ENCODE results near the gene FAM118A.

DNA sequence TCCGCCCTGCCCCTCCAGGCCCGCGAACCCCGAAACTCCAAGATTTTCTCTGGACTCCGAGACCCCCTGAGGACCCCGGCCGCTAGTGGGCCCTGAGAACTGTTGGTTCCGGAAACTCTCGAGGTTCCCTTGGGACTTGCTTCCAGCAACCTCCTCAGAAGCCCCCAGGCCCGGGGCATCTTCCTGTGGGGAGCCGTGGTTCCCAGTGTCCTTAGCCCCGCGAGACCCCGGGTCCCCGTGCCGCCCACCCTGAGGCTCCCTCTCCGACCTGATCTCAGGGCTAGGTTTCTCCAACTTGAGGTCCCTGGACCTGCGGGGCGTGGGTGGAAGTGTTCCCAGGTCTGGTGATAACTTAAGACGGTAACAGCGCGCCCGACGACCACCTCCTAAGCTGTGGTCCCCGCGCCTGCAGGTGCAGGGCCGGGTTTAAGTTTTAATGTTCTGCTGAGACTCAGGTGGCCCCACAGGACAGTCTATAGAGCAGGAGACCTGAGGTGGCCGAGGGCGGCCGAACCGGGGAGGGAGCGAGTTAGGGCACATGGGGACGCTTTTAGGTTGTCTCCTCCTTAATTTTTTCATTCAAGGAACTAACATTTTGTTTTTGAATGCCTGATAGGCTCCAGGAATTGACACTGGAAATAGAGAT is 720 bp downstream of the FAM118A start:
- TF ChIP-seq, protein P1, sequence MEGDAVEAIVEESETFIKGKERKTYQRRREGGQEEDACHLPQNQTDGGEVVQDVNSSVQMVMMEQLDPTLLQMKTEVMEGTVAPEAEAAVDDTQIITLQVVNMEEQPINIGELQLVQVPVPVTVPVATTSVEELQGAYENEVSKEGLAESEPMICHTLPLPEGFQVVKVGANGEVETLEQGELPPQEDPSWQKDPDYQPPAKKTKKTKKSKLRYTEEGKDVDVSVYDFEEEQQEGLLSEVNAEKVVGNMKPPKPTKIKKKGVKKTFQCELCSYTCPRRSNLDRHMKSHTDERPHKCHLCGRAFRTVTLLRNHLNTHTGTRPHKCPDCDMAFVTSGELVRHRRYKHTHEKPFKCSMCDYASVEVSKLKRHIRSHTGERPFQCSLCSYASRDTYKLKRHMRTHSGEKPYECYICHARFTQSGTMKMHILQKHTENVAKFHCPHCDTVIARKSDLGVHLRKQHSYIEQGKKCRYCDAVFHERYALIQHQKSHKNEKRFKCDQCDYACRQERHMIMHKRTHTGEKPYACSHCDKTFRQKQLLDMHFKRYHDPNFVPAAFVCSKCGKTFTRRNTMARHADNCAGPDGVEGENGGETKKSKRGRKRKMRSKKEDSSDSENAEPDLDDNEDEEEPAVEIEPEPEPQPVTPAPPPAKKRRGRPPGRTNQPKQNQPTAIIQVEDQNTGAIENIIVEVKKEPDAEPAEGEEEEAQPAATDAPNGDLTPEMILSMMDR (conservative IDR thresholded peaks at IDR 0.05; ENCODE audit: low read depth in 2 of 2): no peak
- TF ChIP-seq EZH2 (IDR thresholded peaks at IDR 0.05; ENCODE audit: low read depth, unreplicated experiment) (no peak), POLR2AphosphoS5 (IDR thresholded peaks at IDR 0.05; ENCODE audit: low read depth) (no peak), EZH2phosphoT487 (IDR thresholded peaks at IDR 0.05; ENCODE audit: unreplicated experiment) (no peak), ZNF331 (CRISPR knock-in tag; IDR thresholded peaks at IDR 0.05; ENCODE audit: low read depth) (no peak), ZNF114 (CRISPR knock-in tag; IDR thresholded peaks at IDR 0.05) (no peak), NANOG (IDR thresholded peaks at IDR 0.05; ENCODE audit: borderline replicate concordance) (no peak), STAT1 (IDR thresholded peaks at IDR 0.05; ENCODE audit: unreplicated experiment) (no peak)
- TF ChIP-seq, protein P2, sequence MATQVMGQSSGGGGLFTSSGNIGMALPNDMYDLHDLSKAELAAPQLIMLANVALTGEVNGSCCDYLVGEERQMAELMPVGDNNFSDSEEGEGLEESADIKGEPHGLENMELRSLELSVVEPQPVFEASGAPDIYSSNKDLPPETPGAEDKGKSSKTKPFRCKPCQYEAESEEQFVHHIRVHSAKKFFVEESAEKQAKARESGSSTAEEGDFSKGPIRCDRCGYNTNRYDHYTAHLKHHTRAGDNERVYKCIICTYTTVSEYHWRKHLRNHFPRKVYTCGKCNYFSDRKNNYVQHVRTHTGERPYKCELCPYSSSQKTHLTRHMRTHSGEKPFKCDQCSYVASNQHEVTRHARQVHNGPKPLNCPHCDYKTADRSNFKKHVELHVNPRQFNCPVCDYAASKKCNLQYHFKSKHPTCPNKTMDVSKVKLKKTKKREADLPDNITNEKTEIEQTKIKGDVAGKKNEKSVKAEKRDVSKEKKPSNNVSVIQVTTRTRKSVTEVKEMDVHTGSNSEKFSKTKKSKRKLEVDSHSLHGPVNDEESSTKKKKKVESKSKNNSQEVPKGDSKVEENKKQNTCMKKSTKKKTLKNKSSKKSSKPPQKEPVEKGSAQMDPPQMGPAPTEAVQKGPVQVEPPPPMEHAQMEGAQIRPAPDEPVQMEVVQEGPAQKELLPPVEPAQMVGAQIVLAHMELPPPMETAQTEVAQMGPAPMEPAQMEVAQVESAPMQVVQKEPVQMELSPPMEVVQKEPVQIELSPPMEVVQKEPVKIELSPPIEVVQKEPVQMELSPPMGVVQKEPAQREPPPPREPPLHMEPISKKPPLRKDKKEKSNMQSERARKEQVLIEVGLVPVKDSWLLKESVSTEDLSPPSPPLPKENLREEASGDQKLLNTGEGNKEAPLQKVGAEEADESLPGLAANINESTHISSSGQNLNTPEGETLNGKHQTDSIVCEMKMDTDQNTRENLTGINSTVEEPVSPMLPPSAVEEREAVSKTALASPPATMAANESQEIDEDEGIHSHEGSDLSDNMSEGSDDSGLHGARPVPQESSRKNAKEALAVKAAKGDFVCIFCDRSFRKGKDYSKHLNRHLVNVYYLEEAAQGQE (IDR thresholded peaks at IDR 0.05; ENCODE audit: unreplicated experiment): no peak
- TF ChIP-seq, protein P3, sequence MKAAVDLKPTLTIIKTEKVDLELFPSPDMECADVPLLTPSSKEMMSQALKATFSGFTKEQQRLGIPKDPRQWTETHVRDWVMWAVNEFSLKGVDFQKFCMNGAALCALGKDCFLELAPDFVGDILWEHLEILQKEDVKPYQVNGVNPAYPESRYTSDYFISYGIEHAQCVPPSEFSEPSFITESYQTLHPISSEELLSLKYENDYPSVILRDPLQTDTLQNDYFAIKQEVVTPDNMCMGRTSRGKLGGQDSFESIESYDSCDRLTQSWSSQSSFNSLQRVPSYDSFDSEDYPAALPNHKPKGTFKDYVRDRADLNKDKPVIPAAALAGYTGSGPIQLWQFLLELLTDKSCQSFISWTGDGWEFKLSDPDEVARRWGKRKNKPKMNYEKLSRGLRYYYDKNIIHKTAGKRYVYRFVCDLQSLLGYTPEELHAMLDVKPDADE (IDR thresholded peaks at IDR 0.05): no peak
